ENCODE results near the gene NEURL3.
"Not testable (repeated sequence)": the region's sequence is repeated elsewhere in the genome, so short reads cannot be mapped to it uniquely, and the experiment has no call there.

The NEURL3 gene

GRCh38 chr2:96506016-96506906, 1.1 kb upstream of the NEURL3 start:
- no peak for DNase-seq

- DNase-seq, result no peak
Measured at GRCh38 chr2:96503637-96504243, 1.4 kb downstream of the NEURL3 start.

GRCh38 chr2:96502891-96503636, 2.1 kb downstream of the NEURL3 start:
- DNase-seq, result no peak

GRCh38 chr2:96501886-96502810, 3.0 kb downstream of the NEURL3 start:
- no peak for DNase-seq

GRCh38 chr2:96501471-96501874, 3.7 kb downstream of the NEURL3 start:
- DNase-seq, result no peak

GRCh38 chr2:96500385-96501066, 4.6 kb downstream of the NEURL3 start:
- no peak for DNase-seq

- no peak for DNase-seq
Measured at GRCh38 chr2:96499061-96499960, 5.8 kb downstream of the NEURL3 start.

GRCh38 chr2:96498611-96499010, 6.5 kb downstream of the NEURL3 start:
- not testable (repeated sequence) for DNase-seq

GRCh38 chr2:96498021-96498431, 7.1 kb downstream of the NEURL3 start:
- no peak for DNase-seq

- DNase-seq, result no peak
Measured at GRCh38 chr2:96495982-96496629, 9.1 kb downstream of the NEURL3 start.

GRCh38 chr2:96494188-96494587, 11.0 kb downstream of the NEURL3 start:
- no peak for DNase-seq

GRCh38 chr2:96493072-96493471, 12.1 kb downstream of the NEURL3 start:
- no peak for DNase-seq

- DNase-seq, result no peak
Measured at GRCh38 chr2:96491860-96492497, 13.2 kb downstream of the NEURL3 start.

- no peak for DNase-seq
Measured at GRCh38 chr2:96489663-96490062, 15.5 kb downstream of the NEURL3 start.

GRCh38 chr2:96489261-96489660, 15.9 kb downstream of the NEURL3 start:
- no peak for DNase-seq

- no peak for DNase-seq
Measured at GRCh38 chr2:96486696-96487095, 18.5 kb downstream of the NEURL3 start.

- peak; percentile 20 for DNase-seq
Measured at GRCh38 chr2:96485751-96486651, 19.2 kb downstream of the NEURL3 start.

GRCh38 chr2:96485350-96485749, 19.8 kb downstream of the NEURL3 start:
- DNase-seq, result no peak

- no peak for DNase-seq
Measured at GRCh38 chr2:96484091-96484490, 21.1 kb downstream of the NEURL3 start.
